A673 (cell line): ENCODE measurements around the gene EZH1. TPM values are rescaled to one million over a fixed set of nuclear protein-coding genes. Genes with fewer than 3 reads are reported as not detected.

Source experiments
- BruUV-seq: library from RNA; stranded (reverse); fragments of 400-500 nt; replicated peaks from 2 replicates; lab custom pipeline; 2021; lab: Mats Ljungman, UMichigan
- CTCF ChIA-PET: fragments of 300-600 bp; sonication (Branson Sonifier 250); formaldehyde crosslinking; loops from one replicate; lab custom pipeline; 2022; ENCODE audit warnings: antibody characterized with exemption; lab: Charles Lee
- POLR2A ChIA-PET: fragments of 300-600 bp; sonication (Branson Sonifier 250); formaldehyde crosslinking; loops from one replicate; lab custom pipeline; 2022; ENCODE audit warnings: antibody characterized with exemption; ENCODE audit not compliant: low non-redundant PET; lab: Charles Lee
- DNase-seq: peaks from one replicate; pipeline ENCODE4 v3.0.0-alpha.2; 2015; ENCODE audit warnings: low spot score
- H3K27ac ChIP-seq: fragments of 200-600 bp; sonication (generic); 2 replicates; pipeline ENCODE4 v1.5.1; 2016; ENCODE audit warnings: mixed run types, low read depth, mild to moderate bottlenecking, mixed read lengths, antibody characterized with exemption, low read length; ENCODE audit not compliant: poor library complexity, severe bottlenecking
- H3K27me3 ChIP-seq: fragments of 200-600 bp; sonication (generic); replicated peaks from 2 replicates; pipeline ENCODE4 v1.6.1; 2017; ENCODE audit warnings: mixed run types, low read depth, mild to moderate bottlenecking, mixed read lengths, antibody characterized with exemption, low read length; ENCODE audit not compliant: insufficient read depth, poor library complexity
- H3K36me3 ChIP-seq: fragments of 200-600 bp; sonication (generic); 2 replicates; pipeline ENCODE4 v1.6.1; 2016; ENCODE audit warnings: mixed run types, mild to moderate bottlenecking, mixed read lengths, antibody characterized with exemption, low read length; ENCODE audit not compliant: insufficient read depth, poor library complexity, severe bottlenecking
- H3K4me1 ChIP-seq: fragments of 200-600 bp; sonication (generic); 2 replicates; pipeline ENCODE4 v1.6.1; 2017; ENCODE audit warnings: mixed run types, mild to moderate bottlenecking, mixed read lengths, antibody characterized with exemption, low read length; ENCODE audit not compliant: insufficient read depth, poor library complexity, severe bottlenecking
- H3K4me3 ChIP-seq: fragments of 200-600 bp; sonication (generic); 2 replicates; pipeline ENCODE4 v1.5.1; 2016; ENCODE audit warnings: low read depth, mixed run types, mild to moderate bottlenecking, mixed read lengths, low read length; ENCODE audit not compliant: poor library complexity, severe bottlenecking
- H3K9me3 ChIP-seq: fragments of 200-600 bp; sonication (generic); 2 replicates; pipeline ENCODE4 v1.6.1; 2016; ENCODE audit warnings: mixed run types, low read depth, mild to moderate bottlenecking, mixed read lengths, antibody characterized with exemption, low read length; ENCODE audit not compliant: poor library complexity, severe bottlenecking
- EZH2 ChIP-seq: fragments of 200-600 bp; sonication (generic); IDR thresholded peaks from 2 replicates; pipeline ENCODE4 v1.6.1; 2017; ENCODE audit warnings: borderline replicate concordance, low read depth, mild to moderate bottlenecking, mixed read lengths, antibody characterized with exemption, low read length; ENCODE audit not compliant: poor library complexity, severe bottlenecking
- intact Hi-C: fragments of 100-400 bp; cut with micrococcal nuclease; formaldehyde crosslinking; loops from one replicate; pipeline ENCODE4 v1.10.0; 2022; ENCODE audit not compliant: unreplicated experiment
- total RNA-seq: library from RNA; stranded (reverse); gene quantifications from 2 replicates; pipeline ENCODE4 v1.2.3, GENCODE V29; 2021
- TF ChIP-seq, protein P1 (sequence below): fragments of 300-800, 200-600 bp; sonication (generic); conservative IDR thresholded peaks from 2 replicates; pipeline ENCODE4 v1.5.1; 2017; ENCODE audit warnings: low read depth, mild to moderate bottlenecking, antibody characterized with exemption, low read length, moderate library complexity, mixed read lengths

EZH1 gene
- total RNA-seq, 1 experiment from 2014 or later, result 16.4 TPM

GRCh38 chr17:42673266-42673884 lies 71.5 kb downstream of the EZH1 start:
- Histone ChIP-seq H3K27ac (no peak overlapping the region), H3K9me3 (no peaks in the 10 kb centered on the region), H3K36me3 (peaks cover 5% of the 10 kb centered on the region), H3K4me3 (no peak overlapping the region), H3K4me1 (peaks cover 8% of the 10 kb centered on the region), H3K27me3 (no peaks in the 10 kb centered on the region)
- TF ChIP-seq, protein P1, sequence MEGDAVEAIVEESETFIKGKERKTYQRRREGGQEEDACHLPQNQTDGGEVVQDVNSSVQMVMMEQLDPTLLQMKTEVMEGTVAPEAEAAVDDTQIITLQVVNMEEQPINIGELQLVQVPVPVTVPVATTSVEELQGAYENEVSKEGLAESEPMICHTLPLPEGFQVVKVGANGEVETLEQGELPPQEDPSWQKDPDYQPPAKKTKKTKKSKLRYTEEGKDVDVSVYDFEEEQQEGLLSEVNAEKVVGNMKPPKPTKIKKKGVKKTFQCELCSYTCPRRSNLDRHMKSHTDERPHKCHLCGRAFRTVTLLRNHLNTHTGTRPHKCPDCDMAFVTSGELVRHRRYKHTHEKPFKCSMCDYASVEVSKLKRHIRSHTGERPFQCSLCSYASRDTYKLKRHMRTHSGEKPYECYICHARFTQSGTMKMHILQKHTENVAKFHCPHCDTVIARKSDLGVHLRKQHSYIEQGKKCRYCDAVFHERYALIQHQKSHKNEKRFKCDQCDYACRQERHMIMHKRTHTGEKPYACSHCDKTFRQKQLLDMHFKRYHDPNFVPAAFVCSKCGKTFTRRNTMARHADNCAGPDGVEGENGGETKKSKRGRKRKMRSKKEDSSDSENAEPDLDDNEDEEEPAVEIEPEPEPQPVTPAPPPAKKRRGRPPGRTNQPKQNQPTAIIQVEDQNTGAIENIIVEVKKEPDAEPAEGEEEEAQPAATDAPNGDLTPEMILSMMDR, result no peak
- no peak for TF ChIP-seq EZH2
- BruUV-seq, result no TSS peak
- ChIA-PET CTCF (no interaction called here), POLR2A (no interaction called here)
- no peak for DNase-seq
- intact Hi-C loops, result no loop called here

- peaks cover 5% of the 10 kb centered on the region for H3K4me1 ChIP-seq
Observed at GRCh38 chr17:42672038-42672437, 72.8 kb downstream of the EZH1 start.

GRCh38 chr17:42670789-42671657 lies 73.8 kb downstream of the EZH1 start:
- BruUV-seq, result no TSS peak
- Histone ChIP-seq H3K36me3 (peaks cover 9% of the 10 kb centered on the region), H3K9me3 (no peaks in the 10 kb centered on the region), H3K4me3 (no peak overlapping the region), H3K4me1 (peaks cover 5% of the 10 kb centered on the region), H3K27ac (no peak overlapping the region), H3K27me3 (no peaks in the 10 kb centered on the region)
- DNase-seq, result no peak
- TF ChIP-seq, protein P1, result no peak
- no peak for TF ChIP-seq EZH2
- intact Hi-C loops, result no loop called here
- ChIA-PET POLR2A (interaction anchor here (1.0 kb wide), 1 partner anchor 10 kb away, joined by 7 read pairs; no protein-coding TSS in a partner anchor), CTCF (no interaction called here)

More at GRCh38 chr17:42672038-42672437, 72.8 kb downstream of the EZH1 start:
- H3K36me3 ChIP-seq, result peaks cover 6% of the 10 kb centered on the region
- intact Hi-C loops, result no loop called here
- H3K4me3 ChIP-seq, result no peak overlapping the region
- no peaks in the 10 kb centered on the region for H3K27me3 ChIP-seq
- ChIA-PET POLR2A (no interaction called here), CTCF (no interaction called here)
- H3K27ac ChIP-seq, result no peak overlapping the region
- no peaks in the 10 kb centered on the region for H3K9me3 ChIP-seq
- TF ChIP-seq, protein P1, result no peak
- TF ChIP-seq EZH2, result no peak
- no TSS peak for BruUV-seq
- no peak for DNase-seq
